Activated naive CD8-positive, alpha-beta T cell treated with anti-CD3 and anti-CD28 coated beads for 36 hours (primary cell): ENCODE data around the gene ALS2CL. TPM values are rescaled to one million over a fixed set of nuclear protein-coding genes. Genes with fewer than 3 reads are reported as not detected.

Experiments used
- DNase-seq: peaks from one replicate; pipeline ENCODE4 v3.0.0; 2021
- H3K27ac Mint-ChIP-seq: one replicate; pipeline ENCODE4 v1.8.0; 2022; ENCODE audit warnings: mild to moderate bottlenecking, moderate library complexity, mixed read lengths
- H3K27me3 Mint-ChIP-seq: one replicate; pipeline ENCODE4 v1.8.0; 2022; ENCODE audit warnings: mild to moderate bottlenecking, mixed read lengths
- H3K36me3 Mint-ChIP-seq: one replicate; pipeline ENCODE4 v1.8.0; 2021; ENCODE audit warnings: mild to moderate bottlenecking, mixed read lengths
- H3K4me1 Mint-ChIP-seq: one replicate; pipeline ENCODE4 v1.8.0; 2021; ENCODE audit warnings: mixed read lengths
- H3K4me3 Mint-ChIP-seq: one replicate; pipeline ENCODE4 v1.8.0; 2022; ENCODE audit warnings: mild to moderate bottlenecking, moderate library complexity, mixed read lengths
- H3K9me3 Mint-ChIP-seq: one replicate; pipeline ENCODE4 v1.8.0; 2022; ENCODE audit warnings: mixed read lengths
- total RNA-seq, 2 experiments: library from RNA; stranded (reverse); gene quantifications; one replicate each; pipeline ENCODE4 v1.2.3, GENCODE V29; 2021

Gene ALS2CL
- total RNA-seq, 2 experiments from 2014 or later, result 1.3 TPM

DNA sequence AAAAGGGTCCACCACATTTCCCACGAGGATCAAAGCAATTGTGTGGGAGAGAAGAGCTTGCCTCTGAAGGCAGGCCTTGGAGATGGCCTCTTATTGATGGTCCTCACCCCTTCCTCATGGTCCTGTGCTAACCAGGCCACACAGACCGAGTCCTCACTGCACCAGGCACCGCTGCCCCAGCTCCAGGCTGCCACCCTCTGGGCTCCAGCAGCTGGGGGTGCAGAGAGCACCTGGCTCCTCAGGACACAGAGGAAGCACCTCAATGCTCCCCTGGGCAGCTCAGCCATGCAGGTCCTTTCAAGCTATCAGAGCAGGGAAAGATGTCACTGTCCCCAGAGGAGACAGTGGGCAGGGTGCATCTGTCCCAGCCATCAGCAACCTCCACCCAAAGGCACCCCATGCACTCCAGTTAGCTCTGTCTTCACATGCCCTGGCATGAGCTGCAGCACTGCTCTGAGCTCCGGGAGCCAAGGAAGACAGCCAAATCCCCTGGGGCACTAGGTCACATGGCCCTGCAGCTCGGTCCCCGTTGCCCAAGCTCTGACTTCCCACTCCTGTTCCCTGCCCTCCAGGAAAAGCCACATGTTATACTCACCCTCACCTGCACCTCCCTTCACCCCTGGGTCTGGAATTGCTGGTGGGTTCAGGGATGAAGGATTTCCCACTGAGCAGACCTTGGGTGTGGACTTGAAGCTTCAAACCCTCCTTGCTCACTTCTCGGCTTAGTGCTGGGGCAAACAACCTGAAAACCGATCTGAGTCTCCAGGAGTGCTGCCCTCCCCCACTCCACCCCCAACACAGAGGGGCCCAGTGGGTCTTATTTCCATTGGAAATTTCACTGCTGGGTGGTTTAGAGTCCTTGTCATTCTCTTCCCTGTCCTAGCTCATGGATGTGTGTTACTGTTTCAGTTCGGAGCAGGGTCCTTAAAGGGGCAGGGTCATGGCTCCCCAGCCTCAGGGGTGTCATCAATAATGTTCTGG lies 32.6 kb downstream of the ALS2CL start:
- H3K36me3 Mint-ChIP-seq, result no peaks in the 10 kb centered on the region
- no peak overlapping the region for H3K4me3 Mint-ChIP-seq
- no peak overlapping the region for H3K27ac Mint-ChIP-seq
- no peaks in the 10 kb centered on the region for H3K9me3 Mint-ChIP-seq
- no peak for DNase-seq
- H3K4me1 Mint-ChIP-seq, result peaks cover 2% of the 10 kb centered on the region
- no peaks in the 10 kb centered on the region for H3K27me3 Mint-ChIP-seq

GRCh38 chr3:46660003-46660402 lies 33.5 kb downstream of the ALS2CL start:
- H3K36me3 Mint-ChIP-seq, result no peaks in the 10 kb centered on the region
- H3K27me3 Mint-ChIP-seq, result no peaks in the 10 kb centered on the region
- peaks cover 2% of the 10 kb centered on the region for H3K4me1 Mint-ChIP-seq
- no peaks in the 10 kb centered on the region for H3K9me3 Mint-ChIP-seq
- no peak for DNase-seq
- H3K27ac Mint-ChIP-seq, result no peak overlapping the region
- H3K4me3 Mint-ChIP-seq, result no peak overlapping the region

- H3K9me3 Mint-ChIP-seq, result no peaks in the 10 kb centered on the region
- H3K4me1 Mint-ChIP-seq, result peaks cover 2% of the 10 kb centered on the region
- no peak for DNase-seq
- no peak overlapping the region for H3K4me3 Mint-ChIP-seq
- H3K27ac Mint-ChIP-seq, result no peak overlapping the region
- no peaks in the 10 kb centered on the region for H3K27me3 Mint-ChIP-seq
- no peaks in the 10 kb centered on the region for H3K36me3 Mint-ChIP-seq
Measured at GRCh38 chr3:46659285-46659684, 34.2 kb downstream of the ALS2CL start.

DNA sequence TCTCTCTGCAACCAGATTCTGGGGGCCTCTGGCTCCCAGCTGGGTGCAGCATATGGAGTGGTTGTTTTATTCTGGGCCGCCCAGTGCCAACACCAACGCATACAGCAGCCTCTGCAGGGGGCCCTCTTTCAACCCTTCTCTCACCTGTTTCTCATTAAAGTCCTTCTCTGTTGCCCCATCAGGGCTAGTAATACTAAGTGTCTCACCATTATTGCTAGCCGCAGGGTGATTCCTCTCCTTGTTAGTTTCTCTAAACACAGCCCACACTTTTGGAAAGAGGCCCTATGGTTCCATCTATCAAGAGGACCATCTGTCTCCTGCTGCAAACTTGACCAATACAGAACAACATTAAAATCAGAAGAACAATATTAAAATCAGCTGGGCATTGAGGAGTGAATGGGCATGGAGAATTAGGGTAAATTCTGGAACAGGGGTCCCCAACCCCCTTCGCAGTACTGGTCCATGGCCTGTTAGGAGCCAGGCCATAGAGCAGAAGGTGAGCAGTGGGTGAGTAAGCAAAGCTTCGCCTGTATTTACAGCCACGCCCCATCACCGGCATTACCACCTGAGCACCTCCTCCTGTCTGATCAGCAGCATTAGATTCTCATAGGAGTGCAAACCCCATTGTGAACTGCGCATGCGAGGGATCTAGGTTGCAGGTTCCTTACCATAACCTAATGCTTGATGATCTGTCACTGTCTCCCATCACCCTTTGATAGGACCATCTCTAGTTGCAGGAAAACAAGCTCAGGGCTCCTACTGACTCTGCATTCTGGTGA lies 36.5 kb downstream of the ALS2CL start:
- Mint-ChIP-seq H3K4me3 (no peak overlapping the region), H3K9me3 (peaks cover 6% of the 10 kb centered on the region), H3K27me3 (peaks cover 3% of the 10 kb centered on the region), H3K36me3 (no peaks in the 10 kb centered on the region), H3K4me1 (peaks cover 2% of the 10 kb centered on the region), H3K27ac (no peak overlapping the region)
- DNase-seq, result no peak

DNA sequence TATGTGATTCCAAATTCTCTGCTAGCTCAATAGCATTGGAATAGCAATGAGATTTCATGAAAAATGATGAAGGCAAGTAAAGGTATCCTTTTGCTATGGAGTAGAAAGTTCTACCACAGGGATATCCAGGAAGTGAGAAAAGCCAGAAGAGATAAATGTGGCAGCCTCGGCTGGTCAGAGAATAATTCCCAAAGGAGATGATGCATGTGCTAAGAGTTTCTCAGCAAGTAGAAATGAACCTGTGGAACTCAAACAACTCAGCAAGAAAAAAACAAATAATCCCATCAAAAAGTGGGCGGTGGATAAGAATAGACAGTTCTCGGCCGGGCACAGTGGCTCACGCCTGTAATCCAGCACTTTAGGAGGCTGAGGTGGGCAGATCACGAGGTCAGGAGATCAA lies 38.2 kb downstream of the ALS2CL start:
- DNase-seq, result no peak
- Mint-ChIP-seq H3K4me3 (no peak overlapping the region), H3K4me1 (peaks cover 2% of the 10 kb centered on the region), H3K27me3 (peaks cover 6% of the 10 kb centered on the region), H3K9me3 (peaks cover 8% of the 10 kb centered on the region), H3K27ac (no peak overlapping the region), H3K36me3 (no peaks in the 10 kb centered on the region)

- no peaks in the 10 kb centered on the region for H3K36me3 Mint-ChIP-seq
- H3K27me3 Mint-ChIP-seq, result peaks cover 10% of the 10 kb centered on the region
- peaks cover 8% of the 10 kb centered on the region for H3K9me3 Mint-ChIP-seq
- no peak overlapping the region for H3K4me3 Mint-ChIP-seq
- no peak overlapping the region for H3K27ac Mint-ChIP-seq
- H3K4me1 Mint-ChIP-seq, result no peaks in the 10 kb centered on the region
- no peak for DNase-seq
Measured at GRCh38 chr3:46651084-46651483, 42.4 kb downstream of the ALS2CL start.

GRCh38 chr3:46649436-46649835 lies 44.0 kb downstream of the ALS2CL start:
- peaks cover 8% of the 10 kb centered on the region for H3K9me3 Mint-ChIP-seq
- H3K27ac Mint-ChIP-seq, result no peak overlapping the region
- H3K36me3 Mint-ChIP-seq, result no peaks in the 10 kb centered on the region
- H3K4me3 Mint-ChIP-seq, result no peak overlapping the region
- no peaks in the 10 kb centered on the region for H3K4me1 Mint-ChIP-seq
- peaks cover 14% of the 10 kb centered on the region for H3K27me3 Mint-ChIP-seq
- DNase-seq, result no peak

GRCh38 chr3:46648096-46648495 lies 45.4 kb downstream of the ALS2CL start:
- Mint-ChIP-seq H3K36me3 (no peaks in the 10 kb centered on the region), H3K9me3 (peaks cover 8% of the 10 kb centered on the region), H3K4me3 (no peak overlapping the region), H3K27me3 (peaks cover 14% of the 10 kb centered on the region), H3K27ac (no peak overlapping the region), H3K4me1 (no peaks in the 10 kb centered on the region)
- no peak for DNase-seq

DNA sequence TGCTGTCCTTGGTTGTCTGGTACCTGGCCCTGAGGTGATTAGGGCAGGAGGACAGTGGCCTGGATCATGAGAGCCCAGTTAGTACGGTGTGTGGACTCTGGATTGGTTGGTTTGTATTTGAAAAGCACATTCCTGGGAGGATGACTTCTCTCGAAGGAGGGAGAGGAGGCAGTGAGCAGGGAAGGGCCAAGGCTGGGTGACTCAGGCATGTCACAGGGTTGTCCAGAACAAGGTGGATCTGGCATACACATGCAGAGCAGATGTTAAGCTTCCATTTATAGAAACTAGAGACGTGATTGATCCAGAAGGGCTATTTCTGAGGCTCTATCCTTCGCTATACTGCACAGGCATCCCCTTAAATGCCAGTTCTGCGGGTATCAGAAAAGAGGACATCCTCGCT lies 46.8 kb downstream of the ALS2CL start:
- H3K36me3 Mint-ChIP-seq, result no peaks in the 10 kb centered on the region
- H3K27me3 Mint-ChIP-seq, result peaks cover 11% of the 10 kb centered on the region
- H3K4me1 Mint-ChIP-seq, result no peaks in the 10 kb centered on the region
- no peak overlapping the region for H3K4me3 Mint-ChIP-seq
- H3K9me3 Mint-ChIP-seq, result peaks cover under 1% of the 10 kb centered on the region
- H3K27ac Mint-ChIP-seq, result no peak overlapping the region
- DNase-seq, result no peak

- Mint-ChIP-seq H3K27me3 (peaks cover 16% of the 10 kb centered on the region), H3K9me3 (peaks cover 14% of the 10 kb centered on the region), H3K27ac (no peak overlapping the region), H3K4me3 (no peak overlapping the region), H3K4me1 (no peaks in the 10 kb centered on the region), H3K36me3 (peaks cover 2% of the 10 kb centered on the region)
- DNase-seq, result no peak
Measured at GRCh38 chr3:46643701-46644100, 49.8 kb downstream of the ALS2CL start.

- Mint-ChIP-seq H3K36me3 (peaks cover 2% of the 10 kb centered on the region), H3K27ac (no peak overlapping the region), H3K9me3 (peaks cover 14% of the 10 kb centered on the region), H3K4me1 (no peaks in the 10 kb centered on the region), H3K4me3 (no peak overlapping the region), H3K27me3 (peaks cover 16% of the 10 kb centered on the region)
- no peak for DNase-seq
Measured at GRCh38 chr3:46642971-46643370, 50.5 kb downstream of the ALS2CL start.

DNA sequence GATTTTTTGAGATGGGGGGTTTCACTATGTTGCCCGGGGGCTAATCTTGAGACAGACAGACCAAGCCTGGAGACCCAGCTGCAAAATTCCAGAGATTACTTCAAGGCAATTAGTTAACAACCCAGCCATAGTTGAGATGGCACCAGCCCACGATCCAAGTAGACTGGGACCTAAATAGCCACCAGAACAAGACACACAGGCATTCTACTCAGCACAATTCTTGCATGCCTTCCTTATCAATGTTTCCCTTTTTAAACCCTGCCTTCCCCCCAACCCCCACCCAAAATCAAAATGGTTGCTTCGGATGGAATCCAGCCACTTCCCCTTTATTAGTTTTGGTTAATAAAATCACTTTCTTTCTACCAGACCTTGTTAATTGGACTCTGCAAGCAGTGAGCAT lies 52.6 kb downstream of the ALS2CL start:
- no peak overlapping the region for H3K27ac Mint-ChIP-seq
- no peaks in the 10 kb centered on the region for H3K4me1 Mint-ChIP-seq
- peaks cover 16% of the 10 kb centered on the region for H3K27me3 Mint-ChIP-seq

DNA sequence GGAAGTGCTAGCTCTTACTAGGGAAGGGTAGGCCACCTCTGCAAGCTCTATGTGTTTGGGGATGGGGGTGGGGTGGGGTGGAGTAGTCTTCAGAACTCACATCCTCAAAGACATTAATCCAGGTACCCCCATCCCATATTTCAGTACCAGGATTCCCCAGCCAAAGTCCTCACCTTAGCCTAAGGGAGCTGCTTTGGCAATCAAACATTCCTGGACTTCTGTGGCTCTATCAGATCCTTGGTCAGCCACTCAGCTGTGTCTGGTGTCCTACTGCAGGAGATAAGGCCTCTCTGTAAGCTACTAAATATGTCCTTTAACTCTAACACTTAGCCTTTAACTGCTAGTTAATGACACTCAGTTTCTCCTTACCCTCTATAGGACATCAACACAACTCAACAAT lies 54.3 kb downstream of the ALS2CL start:
- no peak for DNase-seq
- Mint-ChIP-seq H3K4me1 (no peaks in the 10 kb centered on the region), H3K36me3 (peaks cover 2% of the 10 kb centered on the region), H3K4me3 (no peak overlapping the region), H3K9me3 (peaks cover 14% of the 10 kb centered on the region), H3K27ac (no peak overlapping the region), H3K27me3 (peaks cover 12% of the 10 kb centered on the region)

More for the DNA sequence above, 52.6 kb downstream of the ALS2CL start:
- no peak for DNase-seq
- peaks cover 2% of the 10 kb centered on the region for H3K36me3 Mint-ChIP-seq
- H3K9me3 Mint-ChIP-seq, result peaks cover 14% of the 10 kb centered on the region
- H3K4me3 Mint-ChIP-seq, result no peak overlapping the region

GRCh38 chr3:46634856-46635255 lies 58.6 kb downstream of the ALS2CL start:
- no peak for DNase-seq
- H3K4me3 Mint-ChIP-seq, result no peak overlapping the region
- H3K9me3 Mint-ChIP-seq, result peaks cover 1% of the 10 kb centered on the region
- no peaks in the 10 kb centered on the region for H3K27me3 Mint-ChIP-seq
- peaks cover 4% of the 10 kb centered on the region for H3K4me1 Mint-ChIP-seq
- no peak overlapping the region for H3K27ac Mint-ChIP-seq
- no peaks in the 10 kb centered on the region for H3K36me3 Mint-ChIP-seq

GRCh38 chr3:46632792-46633191 lies 60.7 kb downstream of the ALS2CL start:
- no peak overlapping the region for H3K27ac Mint-ChIP-seq
- no peaks in the 10 kb centered on the region for H3K36me3 Mint-ChIP-seq
- no peaks in the 10 kb centered on the region for H3K27me3 Mint-ChIP-seq
- H3K9me3 Mint-ChIP-seq, result no peaks in the 10 kb centered on the region
- DNase-seq, result no peak
- peaks cover 12% of the 10 kb centered on the region for H3K4me1 Mint-ChIP-seq
- H3K4me3 Mint-ChIP-seq, result no peak overlapping the region
